Parathyroid adenoma (tissue), 2 donors: ENCODE results near the gene GFRAL.

Source experiments
- H2AFZ ChIP-seq: fragments of 300-600 bp; sonication (generic); one replicate; pipeline ENCODE4 v1.7.0; 2017; ENCODE audit warnings: antibody characterized with exemption, mild to moderate bottlenecking
- H3K27ac ChIP-seq: fragments of 300-600 bp; sonication (generic); one replicate; pipeline ENCODE4 v1.7.0; 2017
- H3K27me3 ChIP-seq: fragments of 300-600 bp; sonication (generic); one replicate; pipeline ENCODE4 v1.7.0; 2017; ENCODE audit warnings: low read length; ENCODE audit not compliant: control insufficient read depth, insufficient read depth
- H3K36me3 ChIP-seq: fragments of 300-600 bp; sonication (generic); one replicate; pipeline ENCODE4 v1.7.0; 2017; ENCODE audit warnings: low read length; ENCODE audit not compliant: control insufficient read depth, insufficient read depth
- H3K4me1 ChIP-seq: fragments of 300-600 bp; sonication (generic); one replicate; pipeline ENCODE4 v1.7.0; 2017; ENCODE audit warnings: control low read depth
- H3K4me2 ChIP-seq: fragments of 300-600 bp; sonication (generic); one replicate; pipeline ENCODE4 v1.7.0; 2017; ENCODE audit warnings: low read length
- H3K4me3 ChIP-seq: fragments of 300-600 bp; sonication (generic); one replicate; pipeline ENCODE4 v1.7.0; 2017; ENCODE audit warnings: low read depth, low read length
- H3K79me2 ChIP-seq: fragments of 300-600 bp; sonication (generic); one replicate; pipeline ENCODE4 v1.7.0; 2017; ENCODE audit warnings: control low read depth
- H3K9ac ChIP-seq: fragments of 300-600 bp; sonication (generic); one replicate; pipeline ENCODE4 v1.7.0; 2017; ENCODE audit warnings: mild to moderate bottlenecking
- H3K9me3 ChIP-seq: fragments of 300-600 bp; sonication (generic); one replicate; pipeline ENCODE4 v1.7.0; 2017; ENCODE audit warnings: low read length; ENCODE audit not compliant: control insufficient read depth
- TF ChIP-seq, protein P1 (sequence below): fragments of 300-600 bp; sonication (generic); IDR thresholded peaks from one replicate; pipeline ENCODE4 v1.7.0; 2017; ENCODE audit warnings: antibody characterized with exemption, mild to moderate bottlenecking
- donor health status: primary hyperparathyroidism.

The GFRAL gene

DNA sequence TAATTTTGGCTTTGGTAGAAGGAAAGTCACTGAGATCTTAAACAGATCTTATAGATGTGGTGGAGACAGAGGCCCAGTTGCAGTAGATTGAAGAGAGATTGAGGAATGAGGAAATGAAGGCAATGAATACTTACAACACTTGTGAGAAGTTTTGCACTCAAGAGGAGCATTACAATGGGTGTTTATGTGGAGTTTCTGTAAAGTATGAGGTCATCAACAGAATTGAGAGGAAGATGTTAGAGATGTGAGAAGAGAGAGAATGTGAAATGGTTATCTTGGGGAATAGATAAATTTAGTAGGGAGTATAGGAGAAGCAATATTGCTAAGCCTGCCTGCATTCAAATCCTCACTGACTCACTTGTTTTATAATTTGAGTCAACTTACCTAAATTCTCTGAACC is 83.4 kb downstream of the GFRAL start:
- H3K4me1 ChIP-seq: no peaks in the 10 kb centered on the region
- H2AFZ ChIP-seq: no peak overlapping the region
- H3K9me3 ChIP-seq: peaks cover 3% of the 10 kb centered on the region
- no peaks in the 10 kb centered on the region for H3K79me2 ChIP-seq
- H3K9ac ChIP-seq: no peak overlapping the region
- H3K27me3 ChIP-seq: no peaks in the 10 kb centered on the region
- no peak overlapping the region for H3K27ac ChIP-seq
- no peak overlapping the region for H3K4me2 ChIP-seq
- H3K36me3 ChIP-seq: no peaks in the 10 kb centered on the region
- TF ChIP-seq, protein P1, sequence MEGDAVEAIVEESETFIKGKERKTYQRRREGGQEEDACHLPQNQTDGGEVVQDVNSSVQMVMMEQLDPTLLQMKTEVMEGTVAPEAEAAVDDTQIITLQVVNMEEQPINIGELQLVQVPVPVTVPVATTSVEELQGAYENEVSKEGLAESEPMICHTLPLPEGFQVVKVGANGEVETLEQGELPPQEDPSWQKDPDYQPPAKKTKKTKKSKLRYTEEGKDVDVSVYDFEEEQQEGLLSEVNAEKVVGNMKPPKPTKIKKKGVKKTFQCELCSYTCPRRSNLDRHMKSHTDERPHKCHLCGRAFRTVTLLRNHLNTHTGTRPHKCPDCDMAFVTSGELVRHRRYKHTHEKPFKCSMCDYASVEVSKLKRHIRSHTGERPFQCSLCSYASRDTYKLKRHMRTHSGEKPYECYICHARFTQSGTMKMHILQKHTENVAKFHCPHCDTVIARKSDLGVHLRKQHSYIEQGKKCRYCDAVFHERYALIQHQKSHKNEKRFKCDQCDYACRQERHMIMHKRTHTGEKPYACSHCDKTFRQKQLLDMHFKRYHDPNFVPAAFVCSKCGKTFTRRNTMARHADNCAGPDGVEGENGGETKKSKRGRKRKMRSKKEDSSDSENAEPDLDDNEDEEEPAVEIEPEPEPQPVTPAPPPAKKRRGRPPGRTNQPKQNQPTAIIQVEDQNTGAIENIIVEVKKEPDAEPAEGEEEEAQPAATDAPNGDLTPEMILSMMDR: no peak
- no peak overlapping the region for H3K4me3 ChIP-seq

DNA sequence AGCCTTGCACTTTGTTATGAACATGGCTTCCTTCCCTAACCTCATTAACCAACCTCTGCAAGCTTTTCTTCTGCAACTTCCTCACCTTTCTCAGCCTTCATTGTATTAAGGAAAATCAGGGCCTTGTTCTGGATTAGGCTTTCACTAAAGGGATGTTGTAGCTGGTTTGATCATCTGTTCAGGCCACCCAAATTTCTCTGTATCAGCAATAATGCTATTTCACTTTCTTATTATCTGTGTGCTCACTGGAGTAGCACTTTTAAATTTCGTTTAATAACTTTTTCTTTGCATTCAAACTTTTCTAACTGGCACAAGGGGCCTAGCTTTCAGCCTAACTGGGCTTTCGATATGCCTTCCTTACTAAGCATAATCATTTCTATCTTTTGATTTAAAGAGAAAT is 96.7 kb downstream of the GFRAL start:
- TF ChIP-seq, protein P1: no peak

DNA sequence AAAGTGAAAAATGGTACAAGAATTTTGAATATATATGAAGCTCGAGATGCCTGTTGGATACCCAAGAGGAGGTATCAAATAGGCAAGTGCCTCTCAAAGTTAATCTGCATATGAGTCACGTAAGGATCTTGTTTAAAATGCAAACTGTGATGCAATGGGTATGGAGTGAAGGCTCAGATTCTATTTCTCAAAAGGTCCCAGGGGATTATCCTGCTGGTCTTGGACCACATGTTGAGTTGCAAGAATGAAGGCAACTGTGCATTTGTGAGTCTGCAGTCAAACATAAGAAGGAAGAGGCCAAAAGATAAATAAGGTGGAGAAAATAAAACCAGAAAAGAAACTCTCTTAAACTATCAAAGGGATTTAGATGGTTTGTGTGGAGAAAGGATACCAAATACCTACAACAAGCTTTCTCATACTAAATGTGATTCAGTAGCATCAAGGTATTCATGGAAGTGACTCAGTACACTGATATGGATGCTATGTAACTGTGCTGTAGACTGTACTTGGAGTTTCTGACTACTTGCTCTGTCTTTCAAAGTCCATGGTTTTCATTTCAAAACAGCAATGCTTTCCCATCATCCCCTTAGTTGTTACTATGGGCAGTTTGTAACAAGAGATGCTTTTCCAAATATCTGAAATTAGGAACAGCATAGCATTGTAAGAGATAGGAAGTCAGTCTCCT is 106.3 kb downstream of the GFRAL start:
- TF ChIP-seq, protein P1: no peak
- H3K9me3 ChIP-seq: no peaks in the 10 kb centered on the region
- no peak overlapping the region for H2AFZ ChIP-seq
- no peak overlapping the region for H3K9ac ChIP-seq
- no peaks in the 10 kb centered on the region for H3K79me2 ChIP-seq
- no peaks in the 10 kb centered on the region for H3K4me1 ChIP-seq
- H3K36me3 ChIP-seq: no peaks in the 10 kb centered on the region
- H3K4me2 ChIP-seq: no peak overlapping the region
- H3K4me3 ChIP-seq: no peak overlapping the region
- H3K27ac ChIP-seq: no peak overlapping the region
- H3K27me3 ChIP-seq: no peaks in the 10 kb centered on the region

More for the DNA sequence above, 96.7 kb downstream of the GFRAL start:
- Histone ChIP-seq H3K9me3 (no peaks in the 10 kb centered on the region), H3K36me3 (no peaks in the 10 kb centered on the region), H3K4me3 (no peak overlapping the region), H2AFZ (no peak overlapping the region), H3K4me1 (no peaks in the 10 kb centered on the region), H3K27me3 (no peaks in the 10 kb centered on the region), H3K9ac (no peak overlapping the region), H3K27ac (no peak overlapping the region), H3K79me2 (no peaks in the 10 kb centered on the region), H3K4me2 (no peak overlapping the region)

DNA sequence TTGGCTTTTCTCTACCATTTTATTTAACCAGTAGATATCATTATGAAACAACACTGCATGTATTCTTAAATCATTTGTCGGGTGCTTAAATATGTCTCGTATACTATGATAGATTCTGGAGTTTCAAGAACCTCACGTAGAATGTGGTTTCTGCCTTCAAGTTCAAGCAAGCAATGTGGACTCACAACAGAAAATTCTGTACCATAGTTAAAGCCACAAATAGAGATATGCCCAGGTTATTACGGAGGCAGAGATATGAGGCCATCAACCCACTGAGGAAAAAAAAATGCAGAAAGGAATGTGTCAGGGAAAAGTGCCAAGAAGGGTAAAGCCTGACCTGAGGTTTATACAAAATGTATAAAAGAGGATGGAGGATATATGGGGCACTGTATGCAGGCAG is 109.9 kb downstream of the GFRAL start:
- no peak overlapping the region for H2AFZ ChIP-seq
- no peaks in the 10 kb centered on the region for H3K36me3 ChIP-seq
- no peaks in the 10 kb centered on the region for H3K4me1 ChIP-seq
- H3K79me2 ChIP-seq: no peaks in the 10 kb centered on the region
- H3K4me2 ChIP-seq: no peak overlapping the region
- H3K9ac ChIP-seq: no peak overlapping the region
- H3K27me3 ChIP-seq: no peaks in the 10 kb centered on the region
- no peak overlapping the region for H3K4me3 ChIP-seq
- TF ChIP-seq, protein P1: no peak
- H3K9me3 ChIP-seq: no peaks in the 10 kb centered on the region
- no peak overlapping the region for H3K27ac ChIP-seq

DNA sequence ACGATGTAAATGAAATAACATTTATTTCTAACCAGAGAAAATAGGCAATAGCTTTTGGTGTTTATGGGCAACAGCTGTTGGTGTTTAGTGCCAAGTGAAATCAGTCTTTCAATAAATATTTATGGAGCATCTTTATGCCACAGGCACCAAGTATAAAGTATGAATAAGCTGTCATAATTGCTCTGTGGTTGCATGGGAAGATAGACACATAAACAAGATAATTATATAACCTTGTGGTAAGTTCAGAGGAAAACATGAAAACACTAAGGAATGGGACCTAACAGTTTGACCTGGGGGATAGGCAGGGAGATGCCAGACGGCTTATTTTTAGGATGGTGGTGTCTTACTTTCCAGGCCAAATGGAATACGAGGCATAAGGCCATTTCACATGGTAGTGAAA is 110.9 kb downstream of the GFRAL start:
- H3K27me3 ChIP-seq: no peaks in the 10 kb centered on the region
- no peak overlapping the region for H3K9ac ChIP-seq
- TF ChIP-seq, protein P1: no peak
- no peaks in the 10 kb centered on the region for H3K36me3 ChIP-seq
- H3K4me3 ChIP-seq: no peak overlapping the region
- no peak overlapping the region for H3K4me2 ChIP-seq
- H3K4me1 ChIP-seq: no peaks in the 10 kb centered on the region
- H3K79me2 ChIP-seq: no peaks in the 10 kb centered on the region
- H2AFZ ChIP-seq: no peak overlapping the region
- no peaks in the 10 kb centered on the region for H3K9me3 ChIP-seq
- H3K27ac ChIP-seq: no peak overlapping the region
